ENCODE results near the gene IL15RA. TPM values are rescaled to one million over a fixed set of nuclear protein-coding genes. Genes with fewer than 3 reads are reported as not detected.

Gene IL15RA
- total and polyA plus RNA-seq, 2 donors (not counting 3 experiments of a cell fraction or from before 2014, with no cell fraction given), result 18.8 to 20.6 TPM

DNA sequence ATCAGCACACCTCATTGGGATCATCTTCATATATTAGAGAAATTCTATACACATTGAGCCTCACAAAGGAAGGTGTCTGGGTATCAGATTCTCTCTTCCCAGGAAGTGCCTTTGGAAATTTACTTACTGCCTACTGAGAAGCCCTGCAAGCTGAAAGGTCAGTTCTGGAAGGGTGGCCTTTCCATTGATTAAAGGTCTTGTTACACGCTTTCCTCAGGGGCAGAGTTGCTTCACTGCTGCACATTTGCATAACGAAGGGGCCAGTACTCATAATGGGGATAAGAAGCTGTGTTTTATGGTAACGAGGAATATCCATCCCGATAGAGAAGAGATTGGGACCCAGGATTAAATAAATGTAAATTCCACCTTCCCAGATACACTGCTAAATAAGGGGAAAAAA is 19.4 kb upstream of the IL15RA start:
- Histone ChIP-seq H3K4me2 (ENCODE audit: insufficient read depth, low read length) (no peak overlapping the region), H3K4me1 (ENCODE audit: control insufficient read depth, extremely low read depth, insufficient read depth, low read length) (no peaks in the 10 kb centered on the region), H3K4me3 (replicated peaks in 1 of 3; ENCODE audit: insufficient read depth in 1 of 3, low read depth in 1 of 3, low read length in 3 of 3) (no peak overlapping the region), H3K9me1 (replicated peaks; ENCODE audit: control insufficient read depth, extremely low read depth, insufficient read depth, low read length) (no peaks in the 10 kb centered on the region), H4K20me1 (replicated peaks; ENCODE audit: control insufficient read depth, extremely low read depth, insufficient read depth, low read length) (no peaks in the 10 kb centered on the region), H3K36me3 (ENCODE audit: control insufficient read depth in 2 of 2, extremely low read depth in 1 of 2, insufficient read depth in 2 of 2, low read length in 2 of 2) (no peaks in the 10 kb centered on the region), H3K9me3 (replicated peaks; ENCODE audit: control insufficient read depth, insufficient read depth, low read length) (no peaks in the 10 kb centered on the region), H2AFZ (ENCODE audit: low read depth, low read length) (no peak overlapping the region), H3K79me2 (ENCODE audit: control insufficient read depth, insufficient read depth, low read length) (no peaks in the 10 kb centered on the region), H3K27ac (ENCODE audit: insufficient read depth, low read depth, low read length) (no peak overlapping the region), H3K9ac (replicated peaks; ENCODE audit: extremely low read depth, insufficient read depth, low read length) (no peak overlapping the region), H3K27me3 (ENCODE audit: control insufficient read depth in 2 of 2, insufficient read depth in 2 of 2, low read length in 2 of 2) (peaks cover 0 to 4% of the 10 kb centered on the region in 2 experiments)
- DNase-seq (ENCODE audit: low read depth, low spot score) (no peak), FAIRE-seq (no peak)
- ChIA-PET POLR2A (no interaction called here), CTCF (interaction anchor here (2.1 kb wide), 1 partner anchor 17 kb away, joined by 6 read pairs; no protein-coding TSS in a partner anchor)
- TF ChIP-seq POLR2A (IDR thresholded peaks at IDR 0.05; ENCODE audit: low read depth, low read length), result no peak
- no peak for TF ChIP-seq POLR2AphosphoS5 (IDR thresholded peaks at IDR 0.05; ENCODE audit: insufficient read depth, low read depth, low read length)
- TF ChIP-seq MYC (IDR thresholded peaks at IDR 0.05; ENCODE audit: low read depth, low read length), result no peak
- TF ChIP-seq EZH2 (IDR thresholded peaks at IDR 0.05; ENCODE audit: borderline replicate concordance, low read depth, low read length, severe bottlenecking), result no peak
- TF ChIP-seq, protein P1, sequence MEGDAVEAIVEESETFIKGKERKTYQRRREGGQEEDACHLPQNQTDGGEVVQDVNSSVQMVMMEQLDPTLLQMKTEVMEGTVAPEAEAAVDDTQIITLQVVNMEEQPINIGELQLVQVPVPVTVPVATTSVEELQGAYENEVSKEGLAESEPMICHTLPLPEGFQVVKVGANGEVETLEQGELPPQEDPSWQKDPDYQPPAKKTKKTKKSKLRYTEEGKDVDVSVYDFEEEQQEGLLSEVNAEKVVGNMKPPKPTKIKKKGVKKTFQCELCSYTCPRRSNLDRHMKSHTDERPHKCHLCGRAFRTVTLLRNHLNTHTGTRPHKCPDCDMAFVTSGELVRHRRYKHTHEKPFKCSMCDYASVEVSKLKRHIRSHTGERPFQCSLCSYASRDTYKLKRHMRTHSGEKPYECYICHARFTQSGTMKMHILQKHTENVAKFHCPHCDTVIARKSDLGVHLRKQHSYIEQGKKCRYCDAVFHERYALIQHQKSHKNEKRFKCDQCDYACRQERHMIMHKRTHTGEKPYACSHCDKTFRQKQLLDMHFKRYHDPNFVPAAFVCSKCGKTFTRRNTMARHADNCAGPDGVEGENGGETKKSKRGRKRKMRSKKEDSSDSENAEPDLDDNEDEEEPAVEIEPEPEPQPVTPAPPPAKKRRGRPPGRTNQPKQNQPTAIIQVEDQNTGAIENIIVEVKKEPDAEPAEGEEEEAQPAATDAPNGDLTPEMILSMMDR (IDR thresholded peaks at IDR 0.05; ENCODE audit: extremely low read depth in 1 of 2, insufficient read depth in 1 of 2, low read depth in 1 of 2, low read length in 2 of 2), result no peak
- no peak for TF ChIP-seq GATA2 (IDR thresholded peaks at IDR 0.05; ENCODE audit: insufficient read depth, insufficient read length, low read depth, low read length)
- TF ChIP-seq, protein P2, sequence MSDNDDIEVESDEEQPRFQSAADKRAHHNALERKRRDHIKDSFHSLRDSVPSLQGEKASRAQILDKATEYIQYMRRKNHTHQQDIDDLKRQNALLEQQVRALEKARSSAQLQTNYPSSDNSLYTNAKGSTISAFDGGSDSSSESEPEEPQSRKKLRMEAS (IDR thresholded peaks at IDR 0.05; ENCODE audit: insufficient read depth, insufficient read length), result no peak
- no peak for TF ChIP-seq FOS (IDR thresholded peaks at IDR 0.05; ENCODE audit: borderline replicate concordance, insufficient read depth, low read length)
- TF ChIP-seq JUN (IDR thresholded peaks at IDR 0.05; ENCODE audit: borderline replicate concordance, insufficient read depth, insufficient read length, low read depth), result no peak
- dilution Hi-C loops (cut with MboI; ENCODE audit: extremely low pct_ligation_motif_present, low sequenced_read_pairs) (no loop called here), intact Hi-C loops (cut with micrococcal nuclease) (no loop called here)
- no TSS peak for BruUV-seq (replicated peaks)

Data from endothelial cell of umbilical vein (primary cell).